ENCODE data around the gene SCAMP4.
A peak's percentile ranks its signal among the peaks of the same experiment; 100 is the strongest.

Gene SCAMP4

GRCh38 chr19:1938071-1938470 is 32.9 kb downstream of the SCAMP4 start:
- no peak for DNase-seq (ENCODE audit: low spot score)

- DNase-seq (ENCODE audit: low spot score), result no peak
Measured at GRCh38 chr19:1941146-1942077, 36.2 kb downstream of the SCAMP4 start, which contains the start of gene CSNK1G2. Gene CSNK1G2, plus strand, starts transcription at chr19:1941172. Its CDS starts 28,601 bp downstream, at chr19:1969773.

GRCh38 chr19:1942078-1942933 is 37.1 kb downstream of the SCAMP4 start:
- DNase-seq (ENCODE audit: low spot score), result peak; percentile 31

GRCh38 chr19:1942934-1943555 is 37.8 kb downstream of the SCAMP4 start:
- no peak for DNase-seq (ENCODE audit: low spot score)

- DNase-seq (ENCODE audit: low spot score), result no peak
Measured at GRCh38 chr19:1943661-1944087, 38.5 kb downstream of the SCAMP4 start.

GRCh38 chr19:1944088-1944915 is 39.1 kb downstream of the SCAMP4 start:
- no peak for DNase-seq (ENCODE audit: low spot score)

GRCh38 chr19:1944916-1945561 is 39.8 kb downstream of the SCAMP4 start:
- no peak for DNase-seq (ENCODE audit: low spot score)

- no peak for DNase-seq (ENCODE audit: low spot score)
Measured at GRCh38 chr19:1945899-1946298, 40.7 kb downstream of the SCAMP4 start.

GRCh38 chr19:1947651-1948209 is 42.5 kb downstream of the SCAMP4 start:
- DNase-seq (ENCODE audit: low spot score), result peak; percentile 28

GRCh38 chr19:1949304-1950101 is 44.3 kb downstream of the SCAMP4 start:
- DNase-seq (ENCODE audit: low spot score), result no peak

- DNase-seq (ENCODE audit: low spot score), result no peak
Measured at GRCh38 chr19:1950640-1951039, 45.4 kb downstream of the SCAMP4 start.

- no peak for DNase-seq (ENCODE audit: low spot score)
Measured at GRCh38 chr19:1952635-1953034, 47.4 kb downstream of the SCAMP4 start.

GRCh38 chr19:1953037-1953436 is 47.8 kb downstream of the SCAMP4 start:
- DNase-seq (ENCODE audit: low spot score), result no peak

GRCh38 chr19:1953441-1954094 is 48.4 kb downstream of the SCAMP4 start:
- DNase-seq (ENCODE audit: low spot score), result no peak

- DNase-seq (ENCODE audit: low spot score), result no peak
Measured at GRCh38 chr19:1954532-1954933, 49.3 kb downstream of the SCAMP4 start.

- DNase-seq (ENCODE audit: low spot score), result no peak
Measured at GRCh38 chr19:1955171-1956121, 50.2 kb downstream of the SCAMP4 start.

GRCh38 chr19:1956122-1956494 is 50.9 kb downstream of the SCAMP4 start:
- no peak for DNase-seq (ENCODE audit: low spot score)

All from SW480 (cell line).